IPS DF 6.9 (cell line): Measurements from ENCODE around the gene UBE2F.

Experiments
- DNase-seq: peaks from one replicate; pipeline ENCODE4 v3.0.0-alpha.2; 2013; ENCODE audit warnings: low read depth, low spot score
- H3K27ac ChIP-seq: one replicate; pipeline ENCODE4 v1.5.1; 2013; ENCODE audit warnings: low read length, control low read depth
- H3K27me3 ChIP-seq: 2 replicates; pipeline ENCODE4 v1.6.1; 2013; ENCODE audit warnings: mild to moderate bottlenecking, low read length; ENCODE audit not compliant: control insufficient read depth, insufficient read depth
- H3K36me3 ChIP-seq: 2 replicates; pipeline ENCODE4 v1.6.1; 2013; ENCODE audit warnings: low read length; ENCODE audit not compliant: control insufficient read depth, insufficient read depth
- H3K4me1 ChIP-seq: 2 replicates; pipeline ENCODE4 v1.6.1; 2013; ENCODE audit warnings: low read length; ENCODE audit not compliant: control insufficient read depth, insufficient read depth
- H3K4me3 ChIP-seq: 2 replicates; pipeline ENCODE4 v1.5.1; 2013; ENCODE audit warnings: mild to moderate bottlenecking, low read length
- H3K9me3 ChIP-seq: 2 replicates; pipeline ENCODE4 v1.6.1; 2013; ENCODE audit warnings: low read length, inconsistent platforms; ENCODE audit not compliant: control insufficient read depth, insufficient read depth
- WGBS: extraction: QIAGEN DNeasy Blood & Tissue Kit; methylation state at CpG from one replicate; pipeline ENCODE4 v1.1.7; 2013; ENCODE audit warnings: mixed read lengths, missing lambda C conversion rate; ENCODE audit not compliant: insufficient read length, insufficient coverage; 5-methylcytosine and 5-hydroxymethylcytosine counted together

UBE2F gene

DNA sequence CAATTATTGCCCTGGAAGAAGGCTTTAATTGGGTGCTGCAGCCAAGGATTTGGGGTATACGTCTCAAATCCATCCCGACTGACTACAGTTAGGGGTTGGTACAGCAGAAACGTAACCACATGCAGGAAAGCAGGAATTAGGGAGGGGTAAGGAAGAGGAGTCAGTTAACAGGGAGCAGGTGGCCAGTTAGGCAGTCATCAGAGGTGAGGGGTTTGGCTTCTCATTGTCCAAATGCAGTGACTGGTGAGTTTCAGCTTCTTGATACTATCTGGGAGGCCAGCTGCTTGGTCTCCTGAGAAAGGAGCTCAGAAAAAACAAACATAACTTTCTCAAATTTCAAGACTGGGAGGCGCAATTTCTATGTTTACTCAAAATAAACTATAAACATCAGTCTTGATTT lies 38.8 kb upstream of the UBE2F start:
- WGBS, result no CpG with 5 or more reads among the region's 4 CpGs
- DNase-seq, result no peak
- no peaks in the 10 kb centered on the region for H3K9me3 ChIP-seq
- peaks cover 2% of the 10 kb centered on the region; the same call in 1 of the 2 replicates for H3K4me1 ChIP-seq
- H3K4me3 ChIP-seq, result no peak overlapping the region
- H3K27ac ChIP-seq, result no peak overlapping the region
- no peaks in the 10 kb centered on the region for H3K27me3 ChIP-seq
- no peaks in the 10 kb centered on the region for H3K36me3 ChIP-seq

- Histone ChIP-seq H3K9me3 (no peaks in the 10 kb centered on the region), H3K4me3 (no peak overlapping the region), H3K36me3 (no peaks in the 10 kb centered on the region), H3K27me3 (no peaks in the 10 kb centered on the region), H3K27ac (no peak overlapping the region), H3K4me1 (no peaks in the 10 kb centered on the region)
- no CpG with 5 or more reads among the region's 9 CpGs for whole genome bisulfite sequencing
- no peak for DNase-seq
These were observed 36.8 kb upstream of the UBE2F start for GRCh38 chr2:237929979-237930378.

- no CpG with 5 or more reads among the region's 9 CpGs for WGBS
- no peaks in the 10 kb centered on the region for H3K27me3 ChIP-seq
- no peaks in the 10 kb centered on the region for H3K4me1 ChIP-seq
- no peaks in the 10 kb centered on the region for H3K36me3 ChIP-seq
- no peak overlapping the region for H3K27ac ChIP-seq
- no peak overlapping the region for H3K4me3 ChIP-seq
- no peaks in the 10 kb centered on the region for H3K9me3 ChIP-seq
- no peak for DNase-seq
These were observed 35.6 kb upstream of the UBE2F start for GRCh38 chr2:237931205-237931721.

DNA sequence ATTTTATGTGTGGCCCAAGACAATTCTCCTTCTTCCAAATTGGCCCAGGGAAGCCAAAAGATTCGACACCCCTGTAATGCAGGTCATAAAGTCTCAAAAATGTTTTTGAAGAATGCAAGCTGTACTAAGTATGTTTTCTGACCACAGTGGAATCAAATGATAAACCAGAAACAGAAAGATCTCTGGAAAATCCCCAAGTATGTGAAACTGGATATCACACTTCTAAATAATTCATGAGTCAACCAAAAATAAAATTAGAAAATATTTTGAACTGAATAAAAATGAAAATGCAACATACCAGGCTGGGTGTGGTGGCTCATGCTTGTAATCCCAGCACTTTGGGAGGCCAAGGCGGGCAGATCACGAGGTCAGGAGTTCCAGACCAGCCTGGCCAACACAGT lies 34.1 kb upstream of the UBE2F start:
- no peak overlapping the region for H3K4me3 ChIP-seq
- H3K9me3 ChIP-seq, result no peaks in the 10 kb centered on the region
- H3K27me3 ChIP-seq, result no peaks in the 10 kb centered on the region
- H3K27ac ChIP-seq, result no peak overlapping the region
- DNase-seq, result no peak
- WGBS, result no CpG with 5 or more reads among the region's 3 CpGs
- H3K36me3 ChIP-seq, result no peaks in the 10 kb centered on the region
- H3K4me1 ChIP-seq, result no peaks in the 10 kb centered on the region

DNA sequence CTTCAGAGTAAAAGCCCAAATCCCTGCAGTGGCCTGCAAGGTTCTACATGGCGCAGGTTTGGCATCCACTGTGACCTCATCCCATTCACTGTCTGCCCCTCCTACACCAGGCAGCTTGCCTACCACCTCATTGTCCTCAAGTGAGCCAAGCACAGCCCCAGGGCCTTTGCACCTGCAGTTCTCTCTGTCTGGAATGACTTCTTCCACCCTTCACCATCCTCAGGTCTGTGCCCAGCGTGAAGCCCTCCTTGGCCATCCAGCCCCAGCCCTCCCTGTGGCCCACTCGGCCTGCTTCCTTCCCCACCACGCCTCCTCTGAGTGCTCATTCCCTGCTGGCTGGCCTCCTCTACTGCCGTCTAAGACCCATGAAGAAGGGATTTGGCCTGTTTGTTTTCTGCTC lies 32.6 kb upstream of the UBE2F start:
- no peaks in the 10 kb centered on the region for H3K4me1 ChIP-seq
- WGBS, result no CpG with 5 or more reads among the region's 5 CpGs
- H3K9me3 ChIP-seq, result no peaks in the 10 kb centered on the region
- H3K4me3 ChIP-seq, result no peak overlapping the region
- DNase-seq, result no peak
- H3K36me3 ChIP-seq, result no peaks in the 10 kb centered on the region
- H3K27ac ChIP-seq, result no peak overlapping the region
- H3K27me3 ChIP-seq, result no peaks in the 10 kb centered on the region

DNA sequence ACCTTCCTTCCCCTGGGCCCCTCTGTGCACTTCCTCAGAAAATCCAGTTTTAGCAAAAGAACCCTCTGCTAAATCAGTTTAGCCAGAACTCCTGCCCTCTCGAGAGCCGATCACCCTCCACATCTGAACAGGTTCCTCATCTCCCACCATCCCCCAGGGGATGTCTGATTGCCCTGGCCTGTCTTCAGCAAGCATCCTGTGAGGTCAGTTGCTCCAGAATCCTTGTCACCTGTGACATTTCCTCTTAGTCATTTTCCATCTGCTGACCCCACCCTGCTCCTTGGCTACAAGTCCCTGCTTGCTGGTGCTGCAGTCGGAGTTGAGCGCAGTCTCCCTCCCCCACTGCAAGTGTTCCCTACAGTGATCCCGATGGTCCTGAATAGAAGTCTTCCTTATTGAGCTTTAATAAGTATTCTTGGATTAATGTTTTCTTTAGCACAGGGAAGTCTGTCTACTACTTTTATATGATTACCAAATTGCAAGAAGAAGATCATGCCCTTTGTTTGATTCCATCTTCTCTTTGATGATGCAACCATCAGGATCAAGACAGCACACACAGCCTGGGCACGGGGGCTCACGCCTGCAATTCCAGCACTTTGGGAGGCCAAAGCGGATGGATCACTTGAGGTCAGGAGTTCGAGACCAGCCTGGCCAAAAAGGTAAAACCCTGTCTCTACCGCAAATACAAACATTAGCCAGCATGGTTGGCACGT lies 30.9 kb upstream of the UBE2F start:
- Histone ChIP-seq H3K27ac (no peak overlapping the region), H3K36me3 (no peaks in the 10 kb centered on the region), H3K9me3 (no peaks in the 10 kb centered on the region), H3K27me3 (no peaks in the 10 kb centered on the region), H3K4me1 (no peaks in the 10 kb centered on the region), H3K4me3 (no peak overlapping the region)
- DNase-seq, result no peak
- no CpG with 5 or more reads among the region's 11 CpGs for WGBS

GRCh38 chr2:237939251-237939650 lies 27.6 kb upstream of the UBE2F start:
- no peak overlapping the region for H3K27ac ChIP-seq
- DNase-seq, result no peak

GRCh38 chr2:237940828-237941227 lies 26.0 kb upstream of the UBE2F start:
- H3K27ac ChIP-seq, result no peak overlapping the region
- no peak for DNase-seq
- H3K4me1 ChIP-seq, result no peaks in the 10 kb centered on the region
- H3K9me3 ChIP-seq, result peaks cover 5% of the 10 kb centered on the region; the same call in 1 of the 2 replicates
- no peak overlapping the region for H3K4me3 ChIP-seq
- no peaks in the 10 kb centered on the region for H3K27me3 ChIP-seq
- H3K36me3 ChIP-seq, result no peaks in the 10 kb centered on the region

More at GRCh38 chr2:237939251-237939650, 27.6 kb upstream of the UBE2F start:
- Histone ChIP-seq H3K9me3 (peaks cover 3% of the 10 kb centered on the region; the same call in 1 of the 2 replicates), H3K27me3 (no peaks in the 10 kb centered on the region), H3K4me1 (no peaks in the 10 kb centered on the region), H3K4me3 (no peak overlapping the region), H3K36me3 (no peaks in the 10 kb centered on the region)

GRCh38 chr2:237941239-237941638 lies 25.6 kb upstream of the UBE2F start:
- Histone ChIP-seq H3K36me3 (no peaks in the 10 kb centered on the region), H3K9me3 (peaks cover 5% of the 10 kb centered on the region; the same call in 1 of the 2 replicates), H3K4me3 (no peak overlapping the region), H3K4me1 (no peaks in the 10 kb centered on the region), H3K27ac (no peak overlapping the region), H3K27me3 (no peaks in the 10 kb centered on the region)
- DNase-seq, result no peak
- no CpG with 5 or more reads among the region's 2 CpGs for WGBS

GRCh38 chr2:237942513-237942899 lies 24.3 kb upstream of the UBE2F start:
- H3K36me3 ChIP-seq, result no peaks in the 10 kb centered on the region
- no peaks in the 10 kb centered on the region for H3K4me1 ChIP-seq
- H3K4me3 ChIP-seq, result no peak overlapping the region
- WGBS, result no CpG with 5 or more reads among the region's 3 CpGs
- no peak for DNase-seq
- H3K27me3 ChIP-seq, result no peaks in the 10 kb centered on the region
- peaks cover 5% of the 10 kb centered on the region; the same call in 1 of the 2 replicates for H3K9me3 ChIP-seq
- H3K27ac ChIP-seq, result no peak overlapping the region
